Stimulated activated naive B cell treated with anti-CD40 and anti-IgM and Interleukin-4, amounts not matched to agents 10 μg/mL and 1 μg/mL and 100 μg/mL, for 72 hours (primary cell): ENCODE measurements around the gene UBE2R2.
"Not testable (repeated sequence)": the region's sequence is repeated elsewhere in the genome, so short reads cannot be mapped to it uniquely, and the experiment has no call there.

Experiments used
- ATAC-seq, 2 donors: fragments of 150-1000 bp; cut with Tn5 transposase; replicated peaks; 2 replicates each; pipeline ENCODE4 v1.10.0; 2021; ENCODE audit warnings: moderate library complexity in 1 of 2
- DNase-seq: peaks from one replicate; pipeline ENCODE4 v3.0.0; 2021
- H3K27ac Mint-ChIP-seq: one replicate; pipeline ENCODE4 v1.8.0; 2022; ENCODE audit warnings: mild to moderate bottlenecking, mixed read lengths
- H3K27me3 Mint-ChIP-seq, 2 donors: one replicate each; pipeline ENCODE4 v1.8.0; 2022; ENCODE audit warnings: mixed read lengths in 2 of 2
- H3K36me3 Mint-ChIP-seq, 2 donors: one replicate each; pipeline ENCODE4 v1.8.0; 2022; ENCODE audit warnings: mixed read lengths in 2 of 2, mild to moderate bottlenecking in 1 of 2
- H3K4me1 Mint-ChIP-seq, 2 donors: one replicate each; pipeline ENCODE4 v1.8.0; 2022; ENCODE audit warnings: mixed read lengths in 2 of 2, mild to moderate bottlenecking in 1 of 2
- H3K4me3 Mint-ChIP-seq, 2 donors: one replicate each; pipeline ENCODE4 v1.8.0; 2022; ENCODE audit warnings: mild to moderate bottlenecking in 2 of 2, mixed read lengths in 2 of 2, moderate library complexity in 1 of 2
- H3K9me3 Mint-ChIP-seq, 2 donors: one replicate each; pipeline ENCODE4 v1.8.0; 2022; ENCODE audit warnings: mixed read lengths in 2 of 2, mild to moderate bottlenecking in 1 of 2

Gene UBE2R2

DNA sequence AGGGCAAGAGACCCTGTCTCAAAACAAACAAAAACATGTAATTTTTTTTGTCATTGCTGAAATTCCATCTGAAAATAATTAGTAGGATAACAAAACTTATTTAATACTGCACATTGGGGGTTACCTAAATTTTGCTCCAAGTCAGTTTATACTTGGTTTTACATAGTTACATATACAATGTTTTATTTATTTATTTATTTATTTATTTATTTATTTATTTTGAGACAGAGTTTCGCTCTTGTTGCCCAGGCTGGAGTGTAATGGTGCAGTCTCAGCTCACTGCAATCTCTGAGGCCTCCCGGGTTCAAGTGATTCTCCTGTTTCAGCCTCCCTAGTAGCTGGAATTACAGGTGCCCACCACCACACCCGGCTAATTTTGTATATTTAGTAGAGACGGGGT, 52.3 kb downstream of the UBE2R2 start:
- Mint-ChIP-seq H3K36me3 (peaks cover 10 to 15% of the 10 kb centered on the region in 2 donors), H3K4me1 (peaks cover 12 to 37% of the 10 kb centered on the region in 2 donors)
- not testable (repeated sequence) for H3K27me3 Mint-ChIP-seq, ATAC-seq, H3K9me3 Mint-ChIP-seq, H3K4me3 Mint-ChIP-seq, DNase-seq, H3K27ac Mint-ChIP-seq

DNA sequence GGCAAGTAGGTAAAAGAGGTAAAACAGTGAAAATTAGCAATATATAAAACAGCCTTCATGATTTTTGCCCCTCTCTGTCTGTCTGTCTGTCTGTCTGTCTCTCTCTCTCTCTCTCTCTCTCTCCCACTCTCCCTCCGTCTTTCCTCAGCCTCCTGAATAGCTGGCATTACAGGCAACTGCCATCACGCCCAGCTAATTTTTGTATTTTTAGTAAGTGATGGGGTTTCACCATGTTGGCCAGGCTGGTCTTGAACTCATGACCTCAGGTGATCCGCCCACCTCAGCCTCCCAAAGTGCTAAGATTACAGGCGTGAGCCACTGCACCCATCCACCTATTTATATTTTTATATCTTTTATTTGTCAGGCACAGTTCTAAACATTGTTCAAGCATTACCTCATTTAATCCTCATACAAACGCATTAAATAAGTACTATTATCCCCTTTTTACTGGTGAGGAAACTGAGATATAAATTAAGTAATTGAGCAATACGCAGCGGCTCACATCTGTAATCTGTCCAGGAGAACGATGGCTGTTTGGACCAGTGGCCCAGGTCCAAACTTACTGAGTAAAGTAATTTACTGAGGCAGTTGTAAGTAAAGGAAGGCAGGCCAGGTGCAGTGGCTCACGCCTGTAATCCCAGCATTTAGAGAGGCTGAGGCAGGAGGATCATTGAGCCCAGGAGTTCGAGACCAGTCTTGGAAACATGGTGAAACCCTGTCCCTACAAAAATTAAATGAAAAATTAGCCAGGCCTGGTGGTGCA, 60.9 kb downstream of the UBE2R2 start:
- H3K27ac Mint-ChIP-seq = peak overlapping the region; percentile 65
- no peaks in the 10 kb centered on the region for H3K9me3 Mint-ChIP-seq
- no peak for DNase-seq
- ATAC-seq = no peak
- peaks cover 23 to 42% of the 10 kb centered on the region in 2 donors for H3K4me1 Mint-ChIP-seq
- peaks cover 4 to 9% of the 10 kb centered on the region in 2 donors for H3K36me3 Mint-ChIP-seq
- no peaks in the 10 kb centered on the region for H3K27me3 Mint-ChIP-seq
- no peak overlapping the region for H3K4me3 Mint-ChIP-seq

DNA sequence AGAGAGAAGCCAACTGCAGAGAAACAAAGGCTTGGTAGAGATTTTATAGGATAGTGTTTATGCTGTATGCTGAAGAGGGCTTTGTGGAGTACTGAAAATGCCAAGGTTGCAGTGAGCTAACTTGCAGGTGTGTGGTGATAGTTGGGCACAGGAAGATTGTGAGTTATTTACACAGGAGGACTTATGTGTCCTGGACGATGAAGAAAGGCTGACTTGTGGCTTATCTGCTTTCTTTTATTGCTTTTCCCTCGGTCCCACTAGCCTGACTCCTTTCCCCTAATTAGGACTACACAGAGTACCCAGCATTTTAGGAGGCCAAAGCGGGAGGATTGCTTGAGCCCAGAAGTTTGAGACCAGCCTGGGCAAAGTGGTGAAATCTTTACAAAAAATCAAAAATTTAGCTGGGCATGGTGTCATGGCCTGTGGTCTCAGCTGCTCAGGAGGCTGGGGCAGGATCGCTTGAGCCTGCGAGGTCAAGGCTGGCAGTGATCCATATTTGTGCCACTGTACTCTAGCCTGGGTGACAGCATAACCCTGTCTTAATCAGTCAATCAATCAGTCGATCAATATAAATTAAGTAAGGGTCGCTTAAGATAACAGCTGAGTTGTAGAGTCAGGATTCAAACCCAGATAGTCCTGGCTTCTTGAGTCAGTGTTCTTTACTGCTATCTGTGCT, 61.9 kb downstream of the UBE2R2 start:
- no peaks in the 10 kb centered on the region for H3K27me3 Mint-ChIP-seq
- peaks cover 22 to 44% of the 10 kb centered on the region in 2 donors for H3K4me1 Mint-ChIP-seq
- DNase-seq = no peak
- peak overlapping the region; percentile 31 for H3K27ac Mint-ChIP-seq
- peaks cover 7 to 9% of the 10 kb centered on the region in 2 donors for H3K36me3 Mint-ChIP-seq
- H3K4me3 Mint-ChIP-seq = no peak overlapping the region
- H3K9me3 Mint-ChIP-seq = no peaks in the 10 kb centered on the region
- no peak for ATAC-seq

DNA sequence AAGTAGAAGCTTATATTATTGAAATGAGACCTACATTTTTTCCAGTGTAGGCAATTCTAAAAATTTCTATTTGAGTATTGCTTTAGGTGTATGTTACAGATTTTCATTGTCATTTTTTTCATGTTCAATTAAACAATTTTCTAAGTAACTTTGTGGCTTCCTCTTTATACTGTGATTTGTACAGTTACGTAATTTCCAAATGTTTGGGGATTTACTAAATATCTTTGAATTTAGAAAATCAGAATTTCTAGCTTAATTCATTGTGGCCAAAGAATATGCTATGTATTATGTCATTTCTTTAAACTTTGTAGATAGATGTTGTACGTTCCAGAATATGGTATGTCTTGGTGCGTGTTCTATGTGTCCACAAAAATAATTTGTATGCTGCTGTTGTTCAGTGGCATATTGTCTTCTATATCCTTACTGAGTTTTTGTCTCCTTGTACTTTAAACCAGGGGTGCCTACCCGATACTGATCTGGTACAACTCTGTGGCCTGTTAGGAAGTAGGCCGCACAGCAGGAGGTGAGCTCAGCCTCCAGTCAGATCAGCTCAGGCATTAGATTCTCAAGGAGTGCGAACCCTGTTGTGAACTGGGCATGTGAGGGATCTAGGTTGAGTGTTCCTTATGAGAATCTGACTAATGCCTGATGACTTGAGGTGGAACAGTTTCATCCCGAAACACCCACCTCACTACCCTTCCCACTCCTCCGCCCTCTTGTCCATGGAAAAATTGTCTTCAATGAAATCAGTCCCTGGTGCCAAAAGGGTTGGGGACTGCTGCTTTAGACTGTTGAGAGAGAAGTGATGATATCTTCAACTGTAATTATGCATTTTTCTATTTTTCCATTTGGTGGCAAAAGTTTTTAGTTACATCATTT, 63.5 kb downstream of the UBE2R2 start:
- Mint-ChIP-seq H3K27ac (peak overlapping the region; percentile 7), H3K4me1 (peaks cover 26 to 50% of the 10 kb centered on the region in 2 donors), H3K9me3 (no peaks in the 10 kb centered on the region), H3K36me3 (peaks cover 10 to 12% of the 10 kb centered on the region in 2 donors), H3K4me3 (no peak overlapping the region), H3K27me3 (no peaks in the 10 kb centered on the region)
- no peak for DNase-seq
- ATAC-seq = no peak

DNA sequence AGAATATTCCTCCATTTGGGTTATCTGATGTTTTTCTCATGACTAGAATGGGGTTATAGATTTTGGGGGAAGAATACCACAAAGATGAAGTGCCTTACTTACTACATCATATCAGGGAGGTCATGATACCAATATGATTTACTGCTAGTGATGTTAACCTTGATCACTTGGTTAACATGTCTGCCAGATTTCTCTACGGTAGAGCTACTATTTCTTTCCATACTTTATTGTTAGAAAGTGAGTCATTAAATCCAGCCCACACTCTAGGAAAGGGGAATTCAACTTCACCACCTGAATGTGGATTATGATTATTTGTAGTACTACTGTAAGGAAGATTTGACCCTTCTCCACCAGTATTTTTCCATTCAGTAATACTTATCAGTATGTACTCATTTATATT, 64.7 kb downstream of the UBE2R2 start:
- H3K4me3 Mint-ChIP-seq = peak overlapping the region in 1 of 2 donors; percentile 35
- H3K36me3 Mint-ChIP-seq = peaks cover 10 to 12% of the 10 kb centered on the region in 2 donors
- H3K27me3 Mint-ChIP-seq = no peaks in the 10 kb centered on the region
- H3K9me3 Mint-ChIP-seq = no peaks in the 10 kb centered on the region
- peak overlapping the region; percentile 70 for H3K27ac Mint-ChIP-seq
- ATAC-seq (peak in 1 of 2 donors; percentile 46), DNase-seq (no peak)
- H3K4me1 Mint-ChIP-seq = peaks cover 26 to 50% of the 10 kb centered on the region in 2 donors

DNA sequence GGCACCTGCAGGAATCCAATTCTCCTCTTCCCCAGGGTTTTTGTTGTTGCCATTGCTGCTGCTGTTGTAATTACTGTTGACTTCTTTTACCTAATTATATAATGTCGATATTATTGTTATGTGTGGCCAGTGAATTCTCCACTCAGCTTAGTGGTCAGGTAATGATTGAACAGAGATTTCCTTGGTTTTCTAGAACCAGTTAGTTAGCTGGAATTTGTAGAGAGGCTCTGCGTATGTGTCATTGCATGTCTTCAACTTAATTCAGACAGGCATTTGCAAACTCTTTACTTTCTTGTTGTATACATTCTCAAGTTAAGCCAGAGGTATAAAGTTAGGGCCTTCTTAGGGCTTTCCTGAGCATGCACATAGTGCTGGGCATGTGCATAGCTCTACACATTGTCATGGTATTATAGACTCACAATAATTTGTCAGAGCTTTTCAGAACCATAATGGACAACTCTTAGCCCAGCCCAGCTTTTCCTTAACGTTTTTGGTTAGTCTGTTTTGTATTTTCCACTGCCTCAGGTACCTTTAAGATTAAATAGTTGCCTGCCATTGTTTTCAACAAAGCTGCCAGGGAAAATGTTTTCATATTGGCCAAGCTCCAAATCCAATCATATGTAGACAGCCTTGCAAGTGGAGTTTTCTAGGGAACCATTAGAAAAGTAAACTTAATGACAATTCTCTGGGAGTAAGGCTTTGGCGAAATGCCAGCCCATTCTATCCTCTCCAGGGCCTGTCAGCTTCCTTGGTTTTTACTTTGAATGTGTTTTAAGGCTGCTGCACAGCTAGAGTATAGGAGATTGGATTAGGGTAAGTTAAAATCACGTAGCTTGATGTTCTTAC, 68.1 kb downstream of the UBE2R2 start:
- DNase-seq = no peak
- H3K4me1 Mint-ChIP-seq = peaks cover 13 to 27% of the 10 kb centered on the region in 2 donors
- no peaks in the 10 kb centered on the region for H3K27me3 Mint-ChIP-seq
- no peaks in the 10 kb centered on the region for H3K9me3 Mint-ChIP-seq
- no peak for ATAC-seq
- no peak overlapping the region for H3K4me3 Mint-ChIP-seq
- no peak overlapping the region for H3K27ac Mint-ChIP-seq
- peaks cover 11 to 17% of the 10 kb centered on the region in 2 donors for H3K36me3 Mint-ChIP-seq

DNA sequence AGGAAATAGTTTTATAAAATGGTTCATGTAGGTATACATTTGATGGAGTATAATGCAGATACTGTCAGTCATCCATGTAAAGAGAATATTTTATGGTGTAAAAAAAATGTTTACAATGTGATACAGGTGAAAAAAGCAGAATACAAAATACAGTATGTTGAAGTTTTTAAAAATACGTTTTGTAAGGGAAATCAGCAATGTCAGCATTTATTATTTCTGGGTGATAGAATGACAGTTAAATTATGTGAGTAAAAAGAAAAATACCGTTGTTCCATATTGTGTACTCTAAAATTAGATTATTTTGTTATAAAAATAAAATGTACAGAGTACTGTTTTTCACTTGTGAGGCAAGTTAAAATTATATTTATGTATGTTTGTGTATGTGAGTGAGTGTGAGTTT, 69.0 kb downstream of the UBE2R2 start:
- no peaks in the 10 kb centered on the region for H3K27me3 Mint-ChIP-seq
- DNase-seq (no peak), ATAC-seq (no peak)
- peaks cover 11 to 19% of the 10 kb centered on the region in 2 donors for H3K36me3 Mint-ChIP-seq
- no peak overlapping the region for H3K27ac Mint-ChIP-seq
- no peak overlapping the region for H3K4me3 Mint-ChIP-seq
- H3K9me3 Mint-ChIP-seq = no peaks in the 10 kb centered on the region
- H3K4me1 Mint-ChIP-seq = peaks cover 9 to 19% of the 10 kb centered on the region in 2 donors

DNA sequence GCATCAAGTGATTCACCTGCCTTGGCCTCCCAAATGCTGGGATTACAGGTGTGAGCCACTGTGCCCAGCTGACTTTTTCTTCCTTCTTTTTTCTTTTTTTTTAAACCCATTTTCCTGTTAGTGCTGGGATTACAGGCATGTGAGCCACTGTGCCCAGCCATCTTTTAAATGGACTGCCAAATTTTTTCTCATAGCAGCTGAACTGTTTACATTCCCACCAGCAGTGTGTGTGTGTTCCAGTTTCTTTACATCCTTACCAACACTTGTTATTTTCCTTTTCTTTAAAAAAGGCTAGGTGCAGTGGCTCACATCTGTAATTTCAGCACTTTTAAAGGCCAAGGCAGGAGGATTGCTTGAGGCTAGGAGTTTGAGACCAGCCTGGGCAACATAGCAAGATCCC, 76.9 kb downstream of the UBE2R2 start:
- H3K27ac Mint-ChIP-seq = no peak overlapping the region
- no peaks in the 10 kb centered on the region for H3K9me3 Mint-ChIP-seq
- H3K36me3 Mint-ChIP-seq = peaks cover 12 to 29% of the 10 kb centered on the region in 2 donors
- no peaks in the 10 kb centered on the region for H3K27me3 Mint-ChIP-seq
- DNase-seq = no peak
- no peak overlapping the region for H3K4me3 Mint-ChIP-seq
- peaks cover 4 to 9% of the 10 kb centered on the region in 2 donors for H3K4me1 Mint-ChIP-seq
- no peak for ATAC-seq

DNA sequence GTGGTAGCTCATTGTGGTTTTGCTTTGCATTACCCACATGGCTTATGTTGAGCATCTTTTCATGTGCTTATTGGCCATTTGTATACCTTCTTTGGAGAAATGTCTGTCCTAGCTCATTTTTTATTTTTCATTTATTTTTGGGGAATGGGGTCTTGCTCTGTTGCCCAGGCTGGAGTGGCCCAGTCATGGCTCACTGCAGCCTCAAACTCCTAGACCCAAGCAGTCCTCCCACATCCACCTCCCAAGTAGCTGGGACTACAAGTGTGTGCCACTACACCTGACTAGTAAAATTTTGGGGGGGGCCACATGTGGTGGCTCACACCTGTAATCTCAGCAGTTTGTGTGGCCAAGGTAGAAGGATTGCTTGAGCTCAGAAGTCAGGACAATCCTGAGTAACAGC, 77.4 kb downstream of the UBE2R2 start:
- ATAC-seq (no peak), DNase-seq (no peak)
- Mint-ChIP-seq H3K9me3 (no peaks in the 10 kb centered on the region), H3K4me1 (peaks cover 4 to 9% of the 10 kb centered on the region in 2 donors), H3K27ac (no peak overlapping the region), H3K36me3 (peaks cover 15 to 27% of the 10 kb centered on the region in 2 donors), H3K4me3 (no peak overlapping the region), H3K27me3 (no peaks in the 10 kb centered on the region)

DNA sequence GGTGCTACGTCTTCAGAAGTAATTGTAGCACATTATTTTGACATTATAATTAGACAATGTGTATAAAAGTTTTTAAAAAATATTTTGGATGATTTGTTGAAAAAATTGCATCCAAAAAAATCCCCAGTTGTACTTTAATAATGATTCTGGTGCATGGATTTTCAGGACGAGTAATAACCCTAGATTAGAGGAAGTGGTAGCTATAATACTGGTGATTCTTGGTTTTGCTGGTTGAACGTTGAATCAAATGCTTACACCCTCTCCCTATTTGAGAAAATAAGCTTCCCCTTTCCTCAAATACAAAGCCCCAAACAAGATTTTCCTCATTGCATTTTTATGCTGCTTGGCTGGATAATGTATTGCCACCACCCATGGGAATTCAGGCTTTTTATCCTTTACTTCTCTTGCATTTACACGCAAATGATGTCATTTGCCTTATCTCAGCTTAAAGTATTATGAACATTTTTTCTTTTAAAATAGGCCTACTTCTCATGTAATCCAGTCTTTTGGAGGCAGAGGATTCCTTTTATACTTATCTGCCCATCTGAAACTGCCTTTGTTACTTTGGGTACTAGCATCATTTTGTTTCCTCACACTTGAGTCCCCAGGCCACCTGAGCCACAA, 86.3 kb downstream of the UBE2R2 start:
- Mint-ChIP-seq H3K9me3 (no peaks in the 10 kb centered on the region), H3K4me3 (no peak overlapping the region), H3K27me3 (no peaks in the 10 kb centered on the region), H3K27ac (no peak overlapping the region), H3K4me1 (peaks cover 10 to 21% of the 10 kb centered on the region in 2 donors), H3K36me3 (peaks cover 37 to 38% of the 10 kb centered on the region in 2 donors)
- peak; percentile 46 to 48 for ATAC-seq
- no peak for DNase-seq

DNA sequence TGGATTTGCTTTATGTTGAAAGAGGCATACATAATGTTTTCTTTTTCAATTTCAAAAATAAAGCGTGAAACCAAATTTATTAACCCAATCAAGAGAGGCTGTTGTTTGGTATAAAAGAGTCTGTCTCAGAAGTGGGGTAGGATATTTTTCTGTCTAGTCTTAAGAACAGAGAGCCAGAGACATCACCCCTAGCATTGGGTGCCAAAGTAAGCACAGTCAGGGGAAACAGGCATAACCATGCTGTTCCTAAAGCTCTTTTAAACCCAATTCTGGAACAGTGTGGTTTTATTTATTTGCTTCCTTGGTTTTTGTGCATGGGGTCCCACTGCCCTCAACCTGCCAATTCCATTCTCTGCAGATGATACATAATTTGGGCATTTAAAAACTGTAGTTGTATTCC, 88.2 kb downstream of the UBE2R2 start:
- no peak for DNase-seq
- H3K27ac Mint-ChIP-seq = no peak overlapping the region
- peaks cover 10 to 21% of the 10 kb centered on the region in 2 donors for H3K4me1 Mint-ChIP-seq

DNA sequence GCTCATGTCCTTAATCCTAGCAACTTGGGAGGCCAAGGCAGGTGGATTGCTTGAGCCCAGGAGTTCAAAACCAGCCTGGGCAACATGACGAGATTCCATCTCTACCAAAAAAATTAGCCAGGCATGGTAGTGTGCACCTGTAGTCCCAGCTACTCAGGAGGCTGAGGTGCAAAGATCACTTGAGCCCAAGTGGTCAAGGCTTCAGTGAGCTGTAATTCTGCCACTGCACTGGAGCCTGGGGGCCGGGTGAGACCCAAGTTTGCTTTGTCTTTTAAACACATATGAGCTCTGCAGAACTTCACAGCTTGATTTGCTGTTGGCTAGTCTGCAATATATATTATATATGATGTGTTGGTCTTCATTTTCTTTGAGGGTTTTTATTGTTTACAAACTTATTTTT, 89.8 kb downstream of the UBE2R2 start:
- peaks cover 30 to 31% of the 10 kb centered on the region in 2 donors for H3K36me3 Mint-ChIP-seq
- DNase-seq (no peak), ATAC-seq (no peak)
- no peaks in the 10 kb centered on the region for H3K27me3 Mint-ChIP-seq
- no peaks in the 10 kb centered on the region for H3K9me3 Mint-ChIP-seq
- H3K4me1 Mint-ChIP-seq = peaks cover 9 to 16% of the 10 kb centered on the region in 2 donors
- H3K4me3 Mint-ChIP-seq = no peak overlapping the region
- no peak overlapping the region for H3K27ac Mint-ChIP-seq

More for the DNA sequence above, 88.2 kb downstream of the UBE2R2 start:
- H3K4me3 Mint-ChIP-seq = no peak overlapping the region
- ATAC-seq = no peak
- H3K27me3 Mint-ChIP-seq = no peaks in the 10 kb centered on the region
- peaks cover 35% of the 10 kb centered on the region in 2 donors for H3K36me3 Mint-ChIP-seq
- H3K9me3 Mint-ChIP-seq = no peaks in the 10 kb centered on the region

DNA sequence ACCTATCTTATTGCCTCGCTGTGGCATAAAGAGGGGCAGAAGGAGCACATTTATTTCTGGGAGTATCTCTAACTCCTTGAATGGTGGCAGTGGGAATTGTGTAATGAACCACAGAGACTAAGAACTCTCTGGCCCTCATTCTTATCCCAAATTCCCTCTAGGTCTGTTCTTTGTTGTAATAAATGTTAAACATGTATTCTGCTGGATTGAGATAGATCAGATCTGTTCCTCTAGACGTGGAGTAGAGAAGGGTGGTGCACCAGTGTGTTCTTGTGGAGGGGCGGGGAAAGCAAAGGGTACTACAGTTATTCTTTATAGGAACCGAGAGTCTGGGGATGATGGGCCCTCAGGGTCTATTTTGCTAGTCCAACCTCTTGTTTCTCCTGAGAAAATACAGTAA, 90.4 kb downstream of the UBE2R2 start:
- H3K4me3 Mint-ChIP-seq = no peak overlapping the region

More for the DNA sequence above, 90.4 kb downstream of the UBE2R2 start:
- Mint-ChIP-seq H3K9me3 (no peaks in the 10 kb centered on the region), H3K4me1 (peaks cover 9 to 16% of the 10 kb centered on the region in 2 donors), H3K27me3 (no peaks in the 10 kb centered on the region), H3K27ac (peak overlapping the region; percentile 76), H3K36me3 (peaks cover 27 to 30% of the 10 kb centered on the region in 2 donors)
- DNase-seq = no peak
- ATAC-seq = no peak
